Skeletal muscle tissue (tissue), 4 donors: ENCODE results near the gene CYFIP1. TPM values are rescaled to one million over a fixed set of nuclear protein-coding genes. Genes with fewer than 3 reads are reported as not detected.

Source experiments
- H3K27ac ChIP-seq: one replicate; pipeline ENCODE4 v1.7.0; 2013; ENCODE audit warnings: mild to moderate bottlenecking, low read depth, low read length, inconsistent platforms
- H3K27me3 ChIP-seq, 3 donors: one replicate each; pipeline ENCODE4 v1.7.0; 2013; ENCODE audit warnings: low read length in 3 of 3; ENCODE audit not compliant: control insufficient read depth in 3 of 3, insufficient read depth in 3 of 3
- H3K36me3 ChIP-seq, 3 donors: one replicate each; pipeline ENCODE4 v1.7.0; 2013; ENCODE audit warnings: low read length in 3 of 3; ENCODE audit not compliant: control insufficient read depth in 3 of 3, insufficient read depth in 3 of 3
- H3K4me1 ChIP-seq, 3 donors: one replicate each; pipeline ENCODE4 v1.7.0; 2013; ENCODE audit warnings: low read length in 3 of 3, mild to moderate bottlenecking in 3 of 3; ENCODE audit not compliant: control insufficient read depth in 3 of 3, insufficient read depth in 3 of 3
- H3K4me3 ChIP-seq, 3 donors: one replicate each; pipeline ENCODE4 v1.7.0; 2013; ENCODE audit warnings: low read length in 3 of 3
- H3K9ac ChIP-seq, 3 donors: one replicate each; pipeline ENCODE4 v1.7.0; 2013; ENCODE audit warnings: low read length in 3 of 3, mild to moderate bottlenecking in 3 of 3, moderate library complexity in 2 of 3, low read depth in 1 of 3
- H3K9me3 ChIP-seq, 3 donors: one replicate each; pipeline ENCODE4 v1.7.0; 2013; ENCODE audit warnings: low read length in 3 of 3; ENCODE audit not compliant: control insufficient read depth in 3 of 3
- total RNA-seq: library from RNA; depleted of rRNA; stranded (reverse); fragments of >200 nt; gene quantifications from one replicate; pipeline ENCODE4 v1.2.3, GENCODE V29; 2014
- donor health status: Osteomylitis.

Gene CYFIP1
- total RNA-seq, 1 donor from 2014 or later, result 49.1 TPM

DNA sequence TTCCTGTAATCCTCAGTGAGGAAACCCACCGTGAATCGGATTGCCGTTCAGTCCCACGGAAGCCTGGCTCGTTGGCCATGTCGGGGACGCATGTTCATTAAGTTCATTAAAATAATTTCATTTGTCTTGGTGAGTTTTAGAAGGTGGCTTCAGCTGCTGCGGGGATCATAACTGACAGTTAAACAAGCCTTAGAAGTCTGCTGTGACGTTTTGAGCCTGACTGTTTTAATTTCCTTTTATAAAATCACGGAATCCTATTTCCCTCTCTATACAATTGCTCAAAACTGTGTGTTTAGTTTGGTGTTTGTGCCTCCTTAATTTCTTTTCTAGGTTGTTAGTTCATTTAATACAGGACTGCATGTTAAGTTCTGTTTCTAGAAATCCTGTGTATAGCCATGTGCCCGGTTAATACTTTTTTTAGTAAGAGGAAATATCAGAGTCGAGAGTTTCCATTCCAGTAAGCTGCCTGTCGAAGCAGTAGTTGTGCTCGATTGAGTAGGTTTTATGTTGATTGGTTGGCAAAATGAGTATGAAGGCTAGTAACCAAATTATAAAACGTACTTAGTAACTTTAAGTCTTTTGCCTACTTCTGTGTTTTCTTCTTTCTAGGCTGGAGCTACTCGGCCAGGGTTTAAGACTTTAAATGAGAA, 141.0 kb downstream of the CYFIP1 start:
- Histone ChIP-seq H3K9ac (peak overlapping the region; percentile 96 to 98 (median 98)), H3K4me3 (peak overlapping the region; percentile 90 to 97 (median 93)), H3K36me3 (peaks cover 0 to 4% (median 3%) of the 10 kb centered on the region in 3 donors), H3K27ac (peak overlapping the region; percentile 98), H3K4me1 (peaks cover 7 to 13% (median 10%) of the 10 kb centered on the region in 3 donors), H3K9me3 (no peaks in the 10 kb centered on the region), H3K27me3 (no peaks in the 10 kb centered on the region)

DNA sequence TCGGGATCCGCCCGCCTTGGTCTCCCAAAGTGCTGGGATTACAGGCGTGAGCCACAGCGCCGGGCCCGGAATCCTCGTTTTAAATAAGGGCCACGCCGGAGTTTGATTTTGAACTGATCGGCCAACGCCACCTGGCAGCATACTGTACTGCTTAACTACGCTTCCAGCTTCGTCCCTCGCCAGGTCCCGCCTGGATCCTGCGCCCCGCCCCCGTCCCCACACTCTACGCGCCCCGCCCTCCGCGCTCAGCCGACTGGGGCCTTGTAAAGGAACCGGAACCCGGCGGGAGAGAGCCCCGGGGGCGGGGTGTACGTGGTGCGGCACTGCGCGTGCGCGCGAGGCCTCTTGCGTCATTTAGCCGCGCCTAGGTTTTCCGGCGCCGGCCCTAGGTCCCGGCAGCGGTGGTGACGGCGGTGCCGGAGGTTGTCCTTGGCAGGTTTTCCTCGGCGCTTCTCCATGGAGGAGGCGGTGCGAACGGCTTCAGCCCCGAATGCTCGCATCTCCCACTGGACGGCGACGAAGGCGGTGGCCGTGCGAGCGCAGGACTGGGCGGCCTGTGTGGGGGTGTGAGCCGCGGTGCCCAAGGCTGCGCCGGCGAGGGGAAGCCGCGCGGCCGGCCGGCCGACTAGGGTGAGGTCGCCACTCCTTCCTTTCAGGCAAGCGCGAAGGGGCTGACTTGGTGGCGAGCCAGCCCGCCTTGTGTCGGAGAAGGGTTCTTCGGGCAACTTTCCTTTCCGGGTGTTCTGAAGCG, 141.7 kb downstream of the CYFIP1 start, which contains the start of gene NIPA2:
Gene NIPA2, plus strand, starts transcription at position 375 of the 751 bp plus-strand sequence. CDS start 13,066 bp downstream, outside the sequence.
- Histone ChIP-seq H3K9me3 (no peaks in the 10 kb centered on the region), H3K27me3 (no peaks in the 10 kb centered on the region), H3K9ac (peak within 1 kb of the TSS; percentile 96 to 98 (median 98)), H3K27ac (peak within 1 kb of the TSS; percentile 98), H3K36me3 (peaks cover 0 to 4% (median 0%) of the 10 kb centered on the region in 3 donors), H3K4me3 (peak within 1 kb of the TSS; percentile 90 to 97 (median 93)), H3K4me1 (peaks cover 7 to 13% (median 10%) of the 10 kb centered on the region in 3 donors)

- Histone ChIP-seq H3K9me3 (no peaks in the 10 kb centered on the region), H3K4me1 (no peaks in the 10 kb centered on the region), H3K27ac (no peak overlapping the region), H3K9ac (no peak overlapping the region), H3K36me3 (peaks cover 2 to 14% (median 6%) of the 10 kb centered on the region in 3 donors), H3K4me3 (no peak overlapping the region), H3K27me3 (no peaks in the 10 kb centered on the region)
Measured at GRCh38 chr15:22831473-22831872, 148.7 kb downstream of the CYFIP1 start.

DNA sequence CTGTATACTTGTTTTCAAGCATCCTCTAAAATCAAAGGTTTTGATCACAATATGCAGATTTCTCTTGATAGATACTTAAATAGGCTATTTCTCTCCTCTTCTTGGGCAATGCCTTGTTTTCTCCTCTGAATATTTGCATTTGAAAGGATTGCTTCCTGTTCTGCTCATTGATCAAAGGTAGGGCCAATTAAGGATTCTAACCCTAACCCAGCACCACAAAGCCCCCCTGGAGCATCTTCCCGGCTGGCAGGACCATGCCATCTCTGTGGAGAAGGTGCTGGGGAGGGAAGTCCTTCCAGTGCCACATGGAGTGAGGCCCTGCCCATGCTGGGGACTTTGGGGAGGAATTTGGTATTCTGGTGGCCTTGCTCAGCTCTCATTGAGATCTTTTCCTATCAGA, 153.0 kb downstream of the CYFIP1 start:
- no peak overlapping the region for H3K4me3 ChIP-seq
- no peaks in the 10 kb centered on the region for H3K4me1 ChIP-seq
- no peaks in the 10 kb centered on the region for H3K9me3 ChIP-seq
- no peaks in the 10 kb centered on the region for H3K27me3 ChIP-seq
- no peak overlapping the region for H3K9ac ChIP-seq
- peaks cover 12 to 33% (median 27%) of the 10 kb centered on the region in 3 donors for H3K36me3 ChIP-seq
- no peak overlapping the region for H3K27ac ChIP-seq

- peaks cover 19 to 45% (median 38%) of the 10 kb centered on the region in 3 donors for H3K36me3 ChIP-seq
- H3K27ac ChIP-seq, result no peak overlapping the region
- H3K27me3 ChIP-seq, result no peaks in the 10 kb centered on the region
- no peak overlapping the region for H3K9ac ChIP-seq
- H3K4me1 ChIP-seq, result no peaks in the 10 kb centered on the region
- no peak overlapping the region for H3K4me3 ChIP-seq
- H3K9me3 ChIP-seq, result no peaks in the 10 kb centered on the region
Measured at GRCh38 chr15:22823495-22824128, 156.6 kb downstream of the CYFIP1 start.

GRCh38 chr15:22819651-22820050, 160.5 kb downstream of the CYFIP1 start:
- H3K4me1 ChIP-seq, result no peaks in the 10 kb centered on the region
- no peak overlapping the region for H3K4me3 ChIP-seq
- H3K27me3 ChIP-seq, result no peaks in the 10 kb centered on the region
- H3K9ac ChIP-seq, result no peak overlapping the region
- peaks cover 15 to 23% (median 20%) of the 10 kb centered on the region in 3 donors for H3K36me3 ChIP-seq
- no peaks in the 10 kb centered on the region for H3K9me3 ChIP-seq
- no peak overlapping the region for H3K27ac ChIP-seq

Other genes with a start within 250 kb of the CYFIP1 start
- gene NIPA1, start 193.7 kb downstream of the CYFIP1 start, total RNA-seq, result 3.7 TPM
- gene NIPA2, start 141.7 kb downstream of the CYFIP1 start, total RNA-seq, result 32.4 TPM
- gene TUBGCP5, start 59.2 kb upstream of the CYFIP1 start, total RNA-seq, result 24.5 TPM
- not detected for gene GOLGA6L1, start 156.5 kb upstream of the CYFIP1 start, total RNA-seq